ENCODE measurements around the gene STH.
"Not testable (repeated sequence)": the region's sequence is repeated elsewhere in the genome, so short reads cannot be mapped to it uniquely, and the experiment has no call there.

STH gene

GRCh38 chr17:45998987-45999899, at the start of gene STH:
TSS of gene STH (plus strand) at chr17:45999250. CDS start at chr17:45999280, 30 bp downstream.
- in situ Hi-C loops (cut with HindIII; ENCODE audit: low sequenced_read_pairs), result no loop called here

- in situ Hi-C loops (cut with HindIII; ENCODE audit: low sequenced_read_pairs), result loop anchor here (5.0 kb wide), 1 partner anchor 93 kb away; no protein-coding TSS in a partner anchor
Observed at GRCh38 chr17:45949755-45950320, 49.2 kb upstream of the STH start.

- in situ Hi-C loops (cut with HindIII; ENCODE audit: low sequenced_read_pairs), result no loop called here
Observed at GRCh38 chr17:45950888-45951287, 48.2 kb upstream of the STH start.

GRCh38 chr17:45951403-45951802, 47.6 kb upstream of the STH start:
- in situ Hi-C loops (cut with HindIII; ENCODE audit: low sequenced_read_pairs), result no loop called here

- in situ Hi-C loops (cut with HindIII; ENCODE audit: low sequenced_read_pairs), result no loop called here
Observed at GRCh38 chr17:45951941-45952340, 47.1 kb upstream of the STH start.

GRCh38 chr17:45952814-45953320, 46.2 kb upstream of the STH start:
- in situ Hi-C loops (cut with HindIII; ENCODE audit: low sequenced_read_pairs), result no loop called here

GRCh38 chr17:45953561-45953960, 45.5 kb upstream of the STH start:
- in situ Hi-C loops (cut with HindIII; ENCODE audit: low sequenced_read_pairs), result no loop called here

- in situ Hi-C loops (cut with HindIII; ENCODE audit: low sequenced_read_pairs), result no loop called here
Observed at GRCh38 chr17:45954914-45955313, 44.1 kb upstream of the STH start.

GRCh38 chr17:45955326-45955725, 43.7 kb upstream of the STH start:
- in situ Hi-C loops (cut with HindIII; ENCODE audit: low sequenced_read_pairs), result no loop called here

- in situ Hi-C loops (cut with HindIII; ENCODE audit: low sequenced_read_pairs), result no loop called here
Observed at GRCh38 chr17:45956090-45956489, 43.0 kb upstream of the STH start.

GRCh38 chr17:45956746-45957145, 42.3 kb upstream of the STH start:
- in situ Hi-C loops (cut with HindIII; ENCODE audit: low sequenced_read_pairs), result not testable (repeated sequence)

- in situ Hi-C loops (cut with HindIII; ENCODE audit: low sequenced_read_pairs), result no loop called here
Observed at GRCh38 chr17:45958307-45958706, 40.7 kb upstream of the STH start.

- in situ Hi-C loops (cut with HindIII; ENCODE audit: low sequenced_read_pairs), result no loop called here
Observed at GRCh38 chr17:45958994-45959665, 39.9 kb upstream of the STH start.

- in situ Hi-C loops (cut with HindIII; ENCODE audit: low sequenced_read_pairs), result no loop called here
Observed at GRCh38 chr17:45960311-45960710, 38.7 kb upstream of the STH start.

GRCh38 chr17:45961206-45961605, 37.8 kb upstream of the STH start:
- in situ Hi-C loops (cut with HindIII; ENCODE audit: low sequenced_read_pairs), result no loop called here

GRCh38 chr17:45962221-45962972, 36.7 kb upstream of the STH start:
- in situ Hi-C loops (cut with HindIII; ENCODE audit: low sequenced_read_pairs), result no loop called here

- in situ Hi-C loops (cut with HindIII; ENCODE audit: low sequenced_read_pairs), result no loop called here
Observed at GRCh38 chr17:45963283-45963682, 35.8 kb upstream of the STH start.

- in situ Hi-C loops (cut with HindIII; ENCODE audit: low sequenced_read_pairs), result no loop called here
Observed at GRCh38 chr17:45963889-45964288, 35.2 kb upstream of the STH start.

- in situ Hi-C loops (cut with HindIII; ENCODE audit: low sequenced_read_pairs), result no loop called here
Observed at GRCh38 chr17:45964634-45965033, 34.4 kb upstream of the STH start.

- in situ Hi-C loops (cut with HindIII; ENCODE audit: low sequenced_read_pairs), result no loop called here
Observed at GRCh38 chr17:45965812-45966211, 33.2 kb upstream of the STH start.

Measured in DLD1 (cell line).